Measurements from ENCODE around the gene FDCSP. TPM values are rescaled to one million over a fixed set of nuclear protein-coding genes. Genes with fewer than 3 reads are reported as not detected.

The FDCSP gene
- total RNA-seq, 1 experiment from 2014 or later: not detected

GRCh38 chr4:70179811-70180210 is 46.1 kb upstream of the FDCSP start:
- Mint-ChIP-seq H3K4me3 (ENCODE audit: unreplicated experiment) (no peak overlapping the region), H3K27me3 (ENCODE audit: insufficient read depth, unreplicated experiment) (no peaks in the 10 kb centered on the region), H3K27ac (ENCODE audit: unreplicated experiment) (no peak overlapping the region), H3K4me1 (ENCODE audit: low read depth, unreplicated experiment) (peaks cover 29% of the 10 kb centered on the region), H3K36me3 (ENCODE audit: insufficient read depth, unreplicated experiment) (peaks cover 8% of the 10 kb centered on the region), H3K9me3 (ENCODE audit: unreplicated experiment) (peaks cover 13% of the 10 kb centered on the region)
- no TSS peak for BruUV-seq (replicated peaks)
- POLR2A ChIA-PET: no interaction called here
- intact Hi-C loops (cut with micrococcal nuclease; ENCODE audit: unreplicated experiment): no loop called here
- CTCF ChIA-PET: no interaction called here
- Histone ChIP-seq H3K4me1 (peaks cover 37% of the 10 kb centered on the region), H3K9me3 (no peaks in the 10 kb centered on the region), H3K27me3 (replicated peaks; ENCODE audit: control insufficient read depth, insufficient read depth, low read length) (no peaks in the 10 kb centered on the region), H3K4me3 (ENCODE audit: low read depth, low read length) (no peak overlapping the region), H3K36me3 (ENCODE audit: control insufficient read depth, insufficient read depth, low read length) (no peaks in the 10 kb centered on the region)
- TF ChIP-seq, protein P1, sequence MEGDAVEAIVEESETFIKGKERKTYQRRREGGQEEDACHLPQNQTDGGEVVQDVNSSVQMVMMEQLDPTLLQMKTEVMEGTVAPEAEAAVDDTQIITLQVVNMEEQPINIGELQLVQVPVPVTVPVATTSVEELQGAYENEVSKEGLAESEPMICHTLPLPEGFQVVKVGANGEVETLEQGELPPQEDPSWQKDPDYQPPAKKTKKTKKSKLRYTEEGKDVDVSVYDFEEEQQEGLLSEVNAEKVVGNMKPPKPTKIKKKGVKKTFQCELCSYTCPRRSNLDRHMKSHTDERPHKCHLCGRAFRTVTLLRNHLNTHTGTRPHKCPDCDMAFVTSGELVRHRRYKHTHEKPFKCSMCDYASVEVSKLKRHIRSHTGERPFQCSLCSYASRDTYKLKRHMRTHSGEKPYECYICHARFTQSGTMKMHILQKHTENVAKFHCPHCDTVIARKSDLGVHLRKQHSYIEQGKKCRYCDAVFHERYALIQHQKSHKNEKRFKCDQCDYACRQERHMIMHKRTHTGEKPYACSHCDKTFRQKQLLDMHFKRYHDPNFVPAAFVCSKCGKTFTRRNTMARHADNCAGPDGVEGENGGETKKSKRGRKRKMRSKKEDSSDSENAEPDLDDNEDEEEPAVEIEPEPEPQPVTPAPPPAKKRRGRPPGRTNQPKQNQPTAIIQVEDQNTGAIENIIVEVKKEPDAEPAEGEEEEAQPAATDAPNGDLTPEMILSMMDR (IDR thresholded peaks at IDR 0.05; ENCODE audit: insufficient read depth in 1 of 2, low read depth in 1 of 2, low read length in 1 of 2, severe bottlenecking in 1 of 2, unreplicated experiment in 1 of 2): no peak
- no peak for DNase-seq

DNA sequence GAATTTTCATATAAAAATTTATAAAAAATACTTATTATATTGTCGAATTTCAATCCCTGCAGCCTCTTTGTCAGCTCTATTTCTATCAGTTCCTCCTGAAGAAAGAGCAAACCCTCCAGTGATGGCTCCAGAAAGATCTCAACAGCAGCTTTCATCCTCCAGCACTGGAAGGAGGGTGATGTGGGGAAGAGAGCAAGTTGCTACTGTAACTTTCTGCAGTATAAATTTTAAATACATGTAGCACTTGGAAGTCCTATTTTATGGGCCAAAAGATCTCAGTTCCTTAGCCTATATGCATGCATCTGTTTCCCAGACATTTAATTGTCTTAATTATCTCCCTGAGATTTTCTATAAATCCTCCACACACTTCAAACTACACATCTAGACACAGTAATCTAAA is 44.1 kb upstream of the FDCSP start:
- Histone ChIP-seq H3K9me3 (no peaks in the 10 kb centered on the region), H3K27me3 (replicated peaks; ENCODE audit: control insufficient read depth, insufficient read depth, low read length) (no peaks in the 10 kb centered on the region), H3K4me3 (ENCODE audit: low read depth, low read length) (no peak overlapping the region), H3K36me3 (ENCODE audit: control insufficient read depth, insufficient read depth, low read length) (no peaks in the 10 kb centered on the region), H3K4me1 (peaks cover 39% of the 10 kb centered on the region)
- no peak for DNase-seq
- TF ChIP-seq, protein P1 (IDR thresholded peaks at IDR 0.05; ENCODE audit: insufficient read depth in 1 of 2, low read depth in 1 of 2, low read length in 1 of 2, severe bottlenecking in 1 of 2, unreplicated experiment in 1 of 2): no peak
- H3K27ac Mint-ChIP-seq (ENCODE audit: unreplicated experiment): peak overlapping the region; percentile 90
- H3K4me3 Mint-ChIP-seq (ENCODE audit: unreplicated experiment): peak overlapping the region; percentile 68
- peaks cover 8% of the 10 kb centered on the region for H3K36me3 Mint-ChIP-seq (ENCODE audit: insufficient read depth, unreplicated experiment)
- H3K27me3 Mint-ChIP-seq (ENCODE audit: insufficient read depth, unreplicated experiment): no peaks in the 10 kb centered on the region
- ChIA-PET POLR2A (no interaction called here), CTCF (interaction anchor here (0.8 to 2.3 kb wide), 5 partner anchors 198 to 358 kb away, joined by 5 to 15 read pairs (median 10); no protein-coding TSS in a partner anchor)
- H3K4me1 Mint-ChIP-seq (ENCODE audit: low read depth, unreplicated experiment): peaks cover 37% of the 10 kb centered on the region
- intact Hi-C loops (cut with micrococcal nuclease; ENCODE audit: unreplicated experiment): loop anchor here (1.0 to 2.0 kb wide), 11 partner anchors 48 to 493 kb away; no protein-coding TSS in a partner anchor
- H3K9me3 Mint-ChIP-seq (ENCODE audit: unreplicated experiment): peaks cover 17% of the 10 kb centered on the region
- BruUV-seq (replicated peaks): TSS peak; percentile 72

DNA sequence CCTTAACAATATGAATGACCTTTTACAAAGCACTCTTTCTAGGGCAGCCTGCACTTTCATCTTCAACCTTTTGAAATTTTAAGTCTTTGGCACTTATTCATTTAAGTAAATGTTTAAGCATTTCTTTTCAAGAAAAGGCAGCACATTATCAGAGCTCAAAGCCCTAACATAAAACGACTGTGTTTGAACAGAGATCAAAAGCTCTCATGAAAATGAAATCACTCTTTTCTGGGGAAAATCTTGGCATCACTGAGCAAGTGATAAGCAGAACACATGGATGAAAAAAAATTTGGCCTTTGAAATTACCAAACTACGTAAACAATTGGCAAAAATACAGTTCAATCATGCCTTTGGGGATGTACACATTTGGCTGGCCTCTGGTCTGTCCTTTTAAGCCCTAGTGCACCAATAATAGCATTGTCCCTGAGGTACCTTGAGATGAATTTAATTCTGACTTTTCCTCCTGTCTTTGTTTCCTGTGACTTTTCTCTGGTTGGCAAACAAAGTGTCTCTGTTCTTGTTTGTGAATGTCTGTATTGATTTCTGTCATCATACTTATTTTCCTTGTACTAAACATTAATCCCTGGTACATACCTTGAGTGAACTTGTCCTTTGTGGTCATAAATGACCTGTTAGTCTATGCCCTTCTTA is 43.3 kb upstream of the FDCSP start:
- peak overlapping the region; percentile 68 for H3K4me3 Mint-ChIP-seq (ENCODE audit: unreplicated experiment)
- H3K36me3 Mint-ChIP-seq (ENCODE audit: insufficient read depth, unreplicated experiment): peaks cover 8% of the 10 kb centered on the region
- POLR2A ChIA-PET: interaction anchor here (1.4 kb wide), 1 partner anchor 199 kb away, joined by 5 read pairs; no protein-coding TSS in a partner anchor
- Histone ChIP-seq H3K27me3 (replicated peaks; ENCODE audit: control insufficient read depth, insufficient read depth, low read length) (no peaks in the 10 kb centered on the region), H3K4me3 (ENCODE audit: low read depth, low read length) (no peak overlapping the region), H3K9me3 (no peaks in the 10 kb centered on the region), H3K4me1 (peaks cover 39% of the 10 kb centered on the region), H3K36me3 (ENCODE audit: control insufficient read depth, insufficient read depth, low read length) (no peaks in the 10 kb centered on the region)
- H3K27ac Mint-ChIP-seq (ENCODE audit: unreplicated experiment): peak overlapping the region; percentile 90
- BruUV-seq (replicated peaks): no TSS peak
- H3K9me3 Mint-ChIP-seq (ENCODE audit: unreplicated experiment): peaks cover 17% of the 10 kb centered on the region
- peak; percentile 61 to 75 for DNase-seq
- intact Hi-C loops (cut with micrococcal nuclease; ENCODE audit: unreplicated experiment): loop anchor here (1.0 to 2.0 kb wide), 12 partner anchors 48 to 494 kb away; no protein-coding TSS in a partner anchor
- H3K27me3 Mint-ChIP-seq (ENCODE audit: insufficient read depth, unreplicated experiment): no peaks in the 10 kb centered on the region
- TF ChIP-seq, protein P1 (IDR thresholded peaks at IDR 0.05; ENCODE audit: insufficient read depth in 1 of 2, low read depth in 1 of 2, low read length in 1 of 2, severe bottlenecking in 1 of 2, unreplicated experiment in 1 of 2): no peak
- CTCF ChIA-PET: interaction anchor here (0.8 to 2.3 kb wide), 6 partner anchors 15 to 359 kb away, joined by 3 to 15 read pairs (median 10); no protein-coding TSS in a partner anchor
- peaks cover 37% of the 10 kb centered on the region for H3K4me1 Mint-ChIP-seq (ENCODE audit: low read depth, unreplicated experiment)
